VCaP (cell line): Measurements from ENCODE around the gene NEDD4L.

Experiments
- H3K27ac ChIP-seq: fragments of 450-650 bp; 2 replicates; pipeline ENCODE4 v1.5.1; 2017
- CTCF ChIP-seq: fragments of 450-650 bp; conservative IDR thresholded peaks from 2 replicates; pipeline ENCODE4 v1.5.1; 2017; ENCODE audit warnings: mild to moderate bottlenecking, moderate library complexity

NEDD4L gene

GRCh38 chr18:58144671-58145285 is 100.8 kb downstream of the NEDD4L start:
- H3K27ac ChIP-seq = peak overlapping the region; percentile 93
- TF ChIP-seq CTCF = no peak

GRCh38 chr18:58146099-58146498 is 102.1 kb downstream of the NEDD4L start:
- TF ChIP-seq CTCF = no peak
- H3K27ac ChIP-seq = peak overlapping the region; percentile 93

- TF ChIP-seq CTCF = no peak
- H3K27ac ChIP-seq = peak overlapping the region; percentile 93
Measured at GRCh38 chr18:58148954-58149471, 105.0 kb downstream of the NEDD4L start.

- no peak for TF ChIP-seq CTCF
- H3K27ac ChIP-seq = peak overlapping the region; percentile 93
Measured at GRCh38 chr18:58150772-58151171, 106.7 kb downstream of the NEDD4L start.

- peak overlapping the region; percentile 93 for H3K27ac ChIP-seq
- TF ChIP-seq CTCF = no peak
Measured at GRCh38 chr18:58152216-58152615, 108.2 kb downstream of the NEDD4L start.

- peak overlapping the region; percentile 93 for H3K27ac ChIP-seq
- no peak for TF ChIP-seq CTCF
Measured at GRCh38 chr18:58152891-58153290, 108.9 kb downstream of the NEDD4L start.

GRCh38 chr18:58156516-58156915 is 112.5 kb downstream of the NEDD4L start:
- peak overlapping the region; percentile 93 for H3K27ac ChIP-seq
- no peak for TF ChIP-seq CTCF
